ENCODE results near the gene HSPB9.

DNA sequence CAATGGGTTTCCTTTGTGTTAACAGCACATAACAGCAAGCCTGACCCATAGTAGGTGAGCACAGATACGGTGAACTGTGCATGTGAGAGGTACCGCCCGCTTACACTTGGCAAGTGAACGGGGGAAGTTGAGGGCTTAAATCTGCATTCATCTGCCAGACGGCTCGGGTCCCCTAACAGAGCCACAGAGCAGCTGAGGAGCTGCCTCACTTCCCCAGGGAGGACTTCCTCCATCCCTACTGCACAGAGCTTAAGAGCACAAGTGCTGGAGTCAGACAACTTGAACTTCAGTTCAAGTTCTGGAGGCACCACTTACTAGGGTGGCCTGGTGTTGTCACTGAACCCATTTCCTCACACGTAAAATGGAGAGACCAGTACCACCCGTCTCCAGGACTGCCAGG, 18.8 kb downstream of the HSPB9 start:
- TF ChIP-seq CTCF (conservative IDR thresholded peaks at IDR 0.05; ENCODE audit: low read depth, low read length) = no peak
- TF ChIP-seq EZH2 (IDR thresholded peaks at IDR 0.05; ENCODE audit: borderline replicate concordance, low read depth, low read length, poor library complexity, severe bottlenecking) = no peak
